Astrocyte of the cerebellum (primary cell): Measurements from ENCODE around the gene GNPDA1.

Experiments
- DNase-seq: peaks from one replicate; pipeline ENCODE4 v3.0.0-alpha.2; 2011; ENCODE audit warnings: low read depth
- H3K4me3 ChIP-seq: 2 replicates; pipeline ENCODE4 v1.5.1; 2011; ENCODE audit warnings: mild to moderate bottlenecking, low read depth, low read length, moderate library complexity
- CTCF ChIP-seq: IDR thresholded peaks from 2 replicates; pipeline ENCODE4 v1.5.1; 2012; ENCODE audit warnings: low read length, low read depth, moderate library complexity, mild to moderate bottlenecking; ENCODE audit errors: missing control alignments
- in situ Hi-C: cut with HindIII; loops from 2 replicates; pipeline ENCODE4 v1.10.0; 2017; ENCODE audit warnings: low sequenced_read_pairs

The GNPDA1 gene

GRCh38 chr5:141989720-141990119 lies 23.1 kb downstream of the GNPDA1 start:
- no peak for DNase-seq
- no peak for TF ChIP-seq CTCF
- in situ Hi-C loops, result no loop called here
- no peak overlapping the region for H3K4me3 ChIP-seq

GRCh38 chr5:141986072-141986471 lies 26.8 kb downstream of the GNPDA1 start:
- no peak overlapping the region for H3K4me3 ChIP-seq
- TF ChIP-seq CTCF, result no peak
- in situ Hi-C loops, result no loop called here
- no peak for DNase-seq

- no peak overlapping the region for H3K4me3 ChIP-seq
- no peak for DNase-seq
- no peak for TF ChIP-seq CTCF
- in situ Hi-C loops, result no loop called here
Measured at GRCh38 chr5:141982626-141983025, 30.2 kb downstream of the GNPDA1 start.

GRCh38 chr5:141978389-141978788 lies 34.4 kb downstream of the GNPDA1 start:
- no peak overlapping the region for H3K4me3 ChIP-seq
- in situ Hi-C loops, result no loop called here
- no peak for DNase-seq
- TF ChIP-seq CTCF, result no peak

GRCh38 chr5:141976176-141976575 lies 36.7 kb downstream of the GNPDA1 start:
- no peak overlapping the region for H3K4me3 ChIP-seq
- no peak for TF ChIP-seq CTCF
- DNase-seq, result no peak
- in situ Hi-C loops, result no loop called here

GRCh38 chr5:141973871-141974595 lies 38.8 kb downstream of the GNPDA1 start:
- no peak for TF ChIP-seq CTCF
- in situ Hi-C loops, result no loop called here
- no peak for DNase-seq
- H3K4me3 ChIP-seq, result no peak overlapping the region
